A673 (cell line): Measurements from ENCODE around the gene TOM1L2.

ENCODE experiments used
- CTCF ChIP-seq: fragments of 300-800, 200-600 bp; sonication (generic); conservative IDR thresholded peaks from 2 replicates; pipeline ENCODE4 v1.5.1; 2017; ENCODE audit warnings: low read depth, mild to moderate bottlenecking, antibody characterized with exemption, low read length, moderate library complexity, mixed read lengths
- EZH2 ChIP-seq: fragments of 200-600 bp; sonication (generic); IDR thresholded peaks from 2 replicates; pipeline ENCODE4 v1.6.1; 2017; ENCODE audit warnings: borderline replicate concordance, low read depth, mild to moderate bottlenecking, mixed read lengths, antibody characterized with exemption, low read length; ENCODE audit not compliant: poor library complexity, severe bottlenecking

- TF ChIP-seq CTCF (no peak), EZH2 (no peak)
Measured at GRCh38 chr17:18018411-18018921, 46.3 kb upstream of the TOM1L2 start.
